CD4-positive, alpha-beta T cell treated with Interleukin-10 for 1 hour (primary cell): ENCODE results near the gene CACNB4.

Experiments used
- DNase-seq: peaks from one replicate; pipeline ENCODE4 v3.0.0-alpha.2; 2020

CACNB4 gene

DNA sequence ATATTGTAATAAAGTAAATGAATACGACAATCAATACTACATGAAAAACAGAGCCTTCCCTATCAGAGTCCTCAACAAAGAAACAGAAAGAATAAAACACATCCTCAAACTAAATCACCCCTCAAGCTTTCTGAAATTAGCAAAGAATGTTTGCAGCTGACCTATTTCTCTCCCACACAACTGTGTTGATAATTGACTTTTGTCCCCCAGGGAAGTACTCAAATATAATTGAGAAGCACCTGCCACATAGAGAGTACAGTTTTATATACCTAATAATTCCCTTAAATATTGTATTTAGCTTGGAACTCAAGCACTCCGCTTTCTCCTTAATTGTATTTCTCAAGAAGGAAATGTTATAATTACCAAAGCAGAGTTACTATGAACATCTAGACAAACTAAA, 12.6 kb downstream of the CACNB4 start:
- no peak for DNase-seq

DNA sequence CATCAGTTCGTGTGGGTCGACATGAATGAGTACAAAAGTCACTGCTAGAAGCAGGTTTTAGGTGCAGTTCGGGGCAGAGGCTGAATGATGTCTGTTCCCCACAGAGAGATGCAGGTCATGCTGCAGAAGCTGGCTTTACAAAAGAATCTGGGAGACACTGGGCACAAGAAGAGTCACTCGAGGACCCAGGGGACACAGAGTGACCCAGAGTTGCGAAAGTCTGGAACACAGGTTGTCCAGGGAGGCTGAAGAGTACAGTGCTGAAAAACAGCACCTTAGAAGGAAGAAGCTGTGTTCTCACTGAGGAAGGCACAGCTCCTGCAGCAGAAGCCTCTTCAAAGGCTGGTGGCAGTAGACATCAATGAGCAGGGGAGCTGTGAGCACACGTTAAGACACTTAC, 14.8 kb downstream of the CACNB4 start:
- no peak for DNase-seq

DNA sequence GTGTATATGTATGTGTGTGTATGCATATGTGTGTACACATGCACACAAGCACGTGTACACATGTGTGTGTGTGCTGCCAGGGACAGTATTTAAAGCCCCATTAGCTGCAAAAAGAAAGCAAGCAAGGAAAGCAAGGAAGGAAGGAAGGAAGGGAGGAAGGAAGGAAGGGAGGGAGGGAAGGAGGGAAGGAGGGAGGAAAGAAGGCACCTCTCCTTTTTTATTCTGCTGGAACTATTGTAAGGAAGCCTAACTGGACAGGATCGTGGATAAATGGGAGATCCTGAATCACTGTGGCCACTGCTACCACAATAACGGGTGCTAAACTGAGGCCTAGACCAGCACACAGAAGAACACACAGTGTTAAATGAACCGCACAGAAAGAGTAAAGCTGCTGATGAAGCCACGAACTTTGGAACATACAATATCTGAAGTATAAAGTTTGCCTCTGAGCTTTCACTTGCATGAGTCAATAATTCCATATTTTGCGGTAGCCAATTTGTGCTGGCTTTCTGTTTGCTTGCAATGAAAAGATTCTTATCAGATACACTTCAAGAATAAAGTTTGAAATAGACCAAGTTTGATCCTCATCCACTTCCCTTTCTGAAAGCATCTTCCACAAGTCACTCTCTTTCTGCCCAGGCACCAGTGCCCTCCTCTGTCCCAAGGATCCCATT, 15.5 kb downstream of the CACNB4 start:
- DNase-seq = no peak

GRCh38 chr2:152078662-152079061, 20.2 kb downstream of the CACNB4 start:
- DNase-seq = no peak

GRCh38 chr2:152078023-152078422, 20.8 kb downstream of the CACNB4 start:
- no peak for DNase-seq

GRCh38 chr2:152075461-152076050, 23.3 kb downstream of the CACNB4 start:
- no peak for DNase-seq

GRCh38 chr2:152072011-152072410, 26.8 kb downstream of the CACNB4 start:
- no peak for DNase-seq

DNA sequence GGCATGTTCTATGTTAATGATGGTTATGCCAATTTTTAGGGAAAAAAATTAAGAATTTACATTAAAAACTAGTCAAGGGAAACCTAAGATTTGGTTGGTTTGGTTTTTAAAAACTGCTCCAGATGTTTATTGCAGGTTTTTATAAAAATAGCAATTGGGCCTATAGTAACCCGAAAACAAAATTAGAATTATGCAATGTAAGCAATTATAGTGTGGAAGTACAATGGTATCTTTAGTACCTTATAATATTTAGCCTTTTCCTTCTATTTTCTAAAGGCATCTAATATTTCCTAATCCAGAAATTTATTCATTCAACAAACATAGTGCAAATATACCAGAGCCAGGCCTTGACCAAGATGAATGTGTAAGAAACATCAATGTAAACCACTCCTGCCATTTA, 27.3 kb downstream of the CACNB4 start:
- no peak for DNase-seq

- DNase-seq = no peak
These were observed 27.8 kb downstream of the CACNB4 start for GRCh38 chr2:152071092-152071491.

- no peak for DNase-seq
These were observed 30.6 kb downstream of the CACNB4 start for GRCh38 chr2:152068226-152068625.

GRCh38 chr2:152067823-152068222, 31.0 kb downstream of the CACNB4 start:
- no peak for DNase-seq

DNA sequence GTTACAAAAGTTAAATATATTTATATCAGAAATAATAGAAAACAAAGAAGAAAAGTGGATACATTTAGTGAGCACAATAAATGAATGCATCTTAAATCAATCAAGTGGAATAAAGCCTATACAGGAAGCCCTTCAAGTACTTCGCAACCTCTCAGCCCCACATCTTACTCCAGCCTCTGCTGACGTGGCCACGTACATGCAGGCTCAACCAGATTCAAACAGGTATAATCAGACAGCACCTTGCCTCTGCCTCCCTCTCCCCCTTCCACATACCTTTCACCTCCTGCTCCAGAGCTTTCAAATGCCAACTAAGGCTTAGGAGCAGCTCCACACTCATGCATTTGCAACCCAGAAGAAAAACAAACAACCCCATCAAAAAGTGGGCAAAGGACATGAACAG, 32.9 kb downstream of the CACNB4 start:
- no peak for DNase-seq

GRCh38 chr2:152064001-152064400, 34.8 kb downstream of the CACNB4 start:
- no peak for DNase-seq

GRCh38 chr2:152063325-152063924, 35.4 kb downstream of the CACNB4 start:
- no peak for DNase-seq

GRCh38 chr2:152062125-152063091, 36.4 kb downstream of the CACNB4 start:
- DNase-seq = no peak

GRCh38 chr2:152061383-152061782, 37.5 kb downstream of the CACNB4 start:
- DNase-seq = no peak

DNA sequence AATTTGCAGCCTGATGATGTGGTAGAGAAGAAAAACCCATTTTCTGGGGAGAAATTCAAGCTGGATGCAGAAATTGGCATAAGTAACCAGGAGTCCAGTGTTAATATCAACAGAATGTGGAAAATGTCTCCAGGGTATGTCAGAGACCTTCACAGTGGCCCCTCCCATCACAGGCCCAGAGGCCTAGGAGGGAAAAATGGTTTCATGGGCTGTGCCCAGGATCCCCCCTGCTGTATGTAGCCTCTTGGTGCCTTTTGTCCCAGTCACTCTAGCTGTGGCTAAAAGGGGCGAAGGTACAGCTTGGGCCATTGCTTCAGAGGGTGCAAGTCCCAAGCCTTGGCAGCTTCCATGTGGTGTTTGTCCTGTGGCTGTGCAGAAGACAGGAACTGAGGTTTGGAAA, 40.2 kb downstream of the CACNB4 start:
- DNase-seq = no peak

DNA sequence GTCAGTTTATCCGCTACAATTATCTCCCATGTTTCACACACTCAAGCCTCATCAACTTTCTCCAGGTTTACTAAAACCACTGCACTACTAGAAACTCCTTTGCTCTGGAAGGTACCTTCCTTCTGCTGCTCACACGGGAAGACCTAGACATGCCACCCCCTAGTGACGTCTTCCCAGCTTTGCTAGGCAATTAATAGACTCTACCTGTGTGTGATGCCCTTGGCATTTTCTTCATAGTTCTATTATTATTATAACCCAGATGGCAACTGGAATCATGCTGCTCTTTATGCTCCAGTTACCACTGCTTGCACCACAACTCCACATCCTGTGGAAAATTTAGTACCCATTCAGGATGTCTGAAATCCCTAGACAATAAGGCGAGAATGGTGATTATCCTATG, 42.4 kb downstream of the CACNB4 start:
- no peak for DNase-seq

DNA sequence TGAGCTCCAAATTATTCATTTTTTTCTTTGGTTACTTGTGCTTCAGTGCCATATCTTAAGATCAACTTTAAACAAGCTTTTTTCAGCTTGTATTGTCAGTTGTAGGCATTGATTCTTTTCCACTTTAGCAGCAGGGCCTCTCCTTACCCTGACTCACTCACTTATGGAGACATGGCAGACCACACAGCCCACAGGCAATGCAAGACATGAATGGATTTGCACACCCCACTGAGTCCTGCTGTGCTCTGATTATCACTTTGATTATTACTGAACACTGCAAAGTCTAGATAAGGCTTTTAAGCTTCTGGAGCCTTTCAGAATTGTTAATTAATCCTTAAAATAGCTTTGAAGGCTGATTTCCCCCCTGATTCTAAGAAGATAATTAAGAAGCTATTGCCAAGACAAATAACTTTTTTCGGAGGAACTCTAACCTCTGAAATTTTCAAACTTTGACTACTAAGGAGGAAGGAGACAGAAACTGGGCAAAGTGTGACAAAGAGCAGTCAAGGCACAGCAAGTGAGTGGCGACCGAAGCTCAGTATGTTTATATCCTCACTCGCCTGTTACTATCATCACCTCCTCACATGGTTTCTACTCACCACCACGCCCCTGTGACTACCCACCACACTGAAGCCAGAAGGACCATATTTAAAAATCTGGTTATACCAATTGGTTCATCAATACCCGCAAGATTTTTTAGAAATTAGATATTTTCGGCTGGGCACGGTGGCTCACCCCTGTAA, 43.3 kb downstream of the CACNB4 start:
- no peak for DNase-seq

DNA sequence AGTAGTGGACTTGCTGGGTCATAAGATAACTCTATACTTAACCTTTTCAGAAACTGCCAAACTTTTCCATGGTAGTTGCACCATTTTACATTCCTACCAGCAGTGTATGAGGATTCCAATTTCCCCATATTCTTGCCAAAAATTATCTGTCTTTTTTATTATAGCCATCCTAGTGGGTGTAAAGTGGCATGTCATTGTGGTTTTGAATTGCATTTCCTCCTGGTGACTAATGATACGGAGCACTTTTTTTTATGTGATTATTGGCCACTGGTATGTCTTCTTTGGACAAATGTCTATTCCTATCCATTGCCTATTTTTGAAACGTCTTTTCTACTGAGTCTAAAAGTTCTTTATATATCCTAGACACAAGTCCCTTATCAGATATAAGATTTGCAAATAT, 44.3 kb downstream of the CACNB4 start:
- DNase-seq = no peak

- no peak for DNase-seq
These were observed 47.4 kb downstream of the CACNB4 start for GRCh38 chr2:152051436-152051835.

DNA sequence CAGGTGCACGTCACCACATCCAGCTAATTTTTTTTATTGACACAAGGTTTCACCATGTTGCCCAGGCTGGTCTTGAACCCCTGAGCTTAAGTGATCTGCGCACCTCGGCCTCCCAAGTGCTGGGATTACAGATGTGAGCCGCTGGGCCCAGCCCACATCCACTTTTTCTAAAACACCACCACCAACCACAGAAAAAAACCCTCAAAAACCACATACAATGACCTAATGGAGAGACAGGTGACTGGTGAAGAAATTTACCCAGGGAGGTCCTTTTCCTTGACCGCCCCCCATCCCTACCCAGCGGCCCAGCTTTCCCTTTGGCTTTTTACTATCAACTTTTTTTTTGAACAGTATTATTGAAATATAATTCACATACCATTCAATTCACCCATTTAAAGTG, 47.9 kb downstream of the CACNB4 start:
- no peak for DNase-seq

GRCh38 chr2:152050341-152050740, 48.5 kb downstream of the CACNB4 start:
- no peak for DNase-seq
